Activated naive CD8-positive, alpha-beta T cell treated with anti-CD3 and anti-CD28 coated beads, Interleukin-2, amount 50 U/mL, for 24 hours (primary cell): ENCODE measurements around the gene SLC24A3.

Experiments used
- ATAC-seq: fragments of 150-1000 bp; cut with Tn5 transposase; one replicate; pipeline ENCODE4 v1.10.0; 2021
- DNase-seq: peaks from one replicate; pipeline ENCODE4 v3.0.0; 2021
- H3K27ac Mint-ChIP-seq: one replicate; pipeline ENCODE4 v1.8.0; 2021; ENCODE audit warnings: mild to moderate bottlenecking, mixed read lengths
- H3K27me3 Mint-ChIP-seq: one replicate; pipeline ENCODE4 v1.8.0; 2021; ENCODE audit warnings: mixed read lengths
- H3K36me3 Mint-ChIP-seq: one replicate; pipeline ENCODE4 v1.8.0; 2021; ENCODE audit warnings: low read depth, mixed read lengths
- H3K4me1 Mint-ChIP-seq: one replicate; pipeline ENCODE4 v1.8.0; 2021; ENCODE audit warnings: mixed read lengths
- H3K4me3 Mint-ChIP-seq: one replicate; pipeline ENCODE4 v1.8.0; 2021; ENCODE audit warnings: mild to moderate bottlenecking, moderate library complexity, mixed read lengths
- H3K9me3 Mint-ChIP-seq: one replicate; pipeline ENCODE4 v1.8.0; 2021; ENCODE audit warnings: mixed read lengths

SLC24A3 gene

GRCh38 chr20:19430641-19431315, 218.3 kb downstream of the SLC24A3 start:
- Mint-ChIP-seq H3K9me3 (no peaks in the 10 kb centered on the region), H3K27me3 (no peaks in the 10 kb centered on the region), H3K4me1 (peaks cover 6% of the 10 kb centered on the region), H3K4me3 (no peak overlapping the region), H3K36me3 (no peaks in the 10 kb centered on the region), H3K27ac (no peak overlapping the region)
- DNase-seq, result no peak
- no peak for ATAC-seq

- ATAC-seq (no peak), DNase-seq (no peak)
- no peak overlapping the region for H3K27ac Mint-ChIP-seq
- H3K27me3 Mint-ChIP-seq, result no peaks in the 10 kb centered on the region
- no peaks in the 10 kb centered on the region for H3K9me3 Mint-ChIP-seq
- H3K4me3 Mint-ChIP-seq, result no peak overlapping the region
- H3K36me3 Mint-ChIP-seq, result no peaks in the 10 kb centered on the region
- peaks cover 6% of the 10 kb centered on the region for H3K4me1 Mint-ChIP-seq
Observed at GRCh38 chr20:19431316-19431700, 218.9 kb downstream of the SLC24A3 start.

- no peaks in the 10 kb centered on the region for H3K9me3 Mint-ChIP-seq
- DNase-seq, result no peak
- no peaks in the 10 kb centered on the region for H3K36me3 Mint-ChIP-seq
- ATAC-seq, result no peak
- H3K27me3 Mint-ChIP-seq, result no peaks in the 10 kb centered on the region
- H3K4me3 Mint-ChIP-seq, result no peak overlapping the region
- H3K27ac Mint-ChIP-seq, result no peak overlapping the region
- peaks cover 6% of the 10 kb centered on the region for H3K4me1 Mint-ChIP-seq
Observed at GRCh38 chr20:19431906-19432305, 219.5 kb downstream of the SLC24A3 start.

- Mint-ChIP-seq H3K4me1 (peaks cover 6% of the 10 kb centered on the region), H3K27ac (no peak overlapping the region), H3K36me3 (no peaks in the 10 kb centered on the region), H3K4me3 (no peak overlapping the region), H3K27me3 (no peaks in the 10 kb centered on the region), H3K9me3 (no peaks in the 10 kb centered on the region)
- ATAC-seq (peak; percentile 61), DNase-seq (no peak)
Observed at GRCh38 chr20:19433371-19434350, 221.2 kb downstream of the SLC24A3 start.

GRCh38 chr20:19435316-19435715, 222.9 kb downstream of the SLC24A3 start:
- Mint-ChIP-seq H3K4me1 (peaks cover 6% of the 10 kb centered on the region), H3K36me3 (no peaks in the 10 kb centered on the region), H3K27me3 (no peaks in the 10 kb centered on the region), H3K27ac (no peak overlapping the region), H3K4me3 (no peak overlapping the region), H3K9me3 (no peaks in the 10 kb centered on the region)
- no peak for ATAC-seq
- DNase-seq, result no peak

- Mint-ChIP-seq H3K4me1 (peaks cover 6% of the 10 kb centered on the region), H3K9me3 (no peaks in the 10 kb centered on the region), H3K27me3 (no peaks in the 10 kb centered on the region), H3K4me3 (no peak overlapping the region), H3K27ac (no peak overlapping the region), H3K36me3 (no peaks in the 10 kb centered on the region)
- DNase-seq, result no peak
- ATAC-seq, result no peak
Observed at GRCh38 chr20:19435821-19436220, 223.4 kb downstream of the SLC24A3 start.

GRCh38 chr20:19438488-19438887, 226.0 kb downstream of the SLC24A3 start:
- Mint-ChIP-seq H3K27ac (no peak overlapping the region), H3K4me3 (no peak overlapping the region)
- peak; percentile 21 for ATAC-seq

GRCh38 chr20:19440660-19441527, 228.5 kb downstream of the SLC24A3 start:
- H3K27ac Mint-ChIP-seq, result no peak overlapping the region
- ATAC-seq, result no peak
- H3K4me3 Mint-ChIP-seq, result no peak overlapping the region
- no peak for DNase-seq
- H3K36me3 Mint-ChIP-seq, result no peaks in the 10 kb centered on the region
- peaks cover 3% of the 10 kb centered on the region for H3K4me1 Mint-ChIP-seq
- peaks cover 9% of the 10 kb centered on the region for H3K9me3 Mint-ChIP-seq
- H3K27me3 Mint-ChIP-seq, result no peaks in the 10 kb centered on the region

More at GRCh38 chr20:19438488-19438887, 226.0 kb downstream of the SLC24A3 start:
- no peak for DNase-seq
- Mint-ChIP-seq H3K36me3 (no peaks in the 10 kb centered on the region), H3K4me1 (peaks cover 10% of the 10 kb centered on the region), H3K27me3 (no peaks in the 10 kb centered on the region), H3K9me3 (no peaks in the 10 kb centered on the region)

- Mint-ChIP-seq H3K9me3 (peaks cover 9% of the 10 kb centered on the region), H3K27me3 (no peaks in the 10 kb centered on the region), H3K36me3 (no peaks in the 10 kb centered on the region), H3K4me1 (peaks cover 3% of the 10 kb centered on the region), H3K27ac (no peak overlapping the region), H3K4me3 (no peak overlapping the region)
- DNase-seq, result no peak
- no peak for ATAC-seq
Observed at GRCh38 chr20:19446246-19446645, 233.8 kb downstream of the SLC24A3 start.

- H3K4me1 Mint-ChIP-seq, result peaks cover 9% of the 10 kb centered on the region
- no peak overlapping the region for H3K4me3 Mint-ChIP-seq
- no peak for ATAC-seq
- H3K36me3 Mint-ChIP-seq, result no peaks in the 10 kb centered on the region
- no peak for DNase-seq
- no peak overlapping the region for H3K27ac Mint-ChIP-seq
- peaks cover 9% of the 10 kb centered on the region for H3K9me3 Mint-ChIP-seq
- no peaks in the 10 kb centered on the region for H3K27me3 Mint-ChIP-seq
Observed at GRCh38 chr20:19448632-19449031, 236.2 kb downstream of the SLC24A3 start.

GRCh38 chr20:19449051-19449450, 236.6 kb downstream of the SLC24A3 start:
- peaks cover 9% of the 10 kb centered on the region for H3K4me1 Mint-ChIP-seq

GRCh38 chr20:19451231-19451922, 238.9 kb downstream of the SLC24A3 start:
- no peaks in the 10 kb centered on the region for H3K9me3 Mint-ChIP-seq
- no peaks in the 10 kb centered on the region for H3K27me3 Mint-ChIP-seq
- no peaks in the 10 kb centered on the region for H3K36me3 Mint-ChIP-seq
- peaks cover 9% of the 10 kb centered on the region for H3K4me1 Mint-ChIP-seq
- no peak overlapping the region for H3K4me3 Mint-ChIP-seq
- H3K27ac Mint-ChIP-seq, result no peak overlapping the region
- DNase-seq (no peak), ATAC-seq (no peak)

More at GRCh38 chr20:19449051-19449450, 236.6 kb downstream of the SLC24A3 start:
- Mint-ChIP-seq H3K36me3 (no peaks in the 10 kb centered on the region), H3K4me3 (no peak overlapping the region), H3K27me3 (no peaks in the 10 kb centered on the region), H3K9me3 (peaks cover 9% of the 10 kb centered on the region), H3K27ac (no peak overlapping the region)
- no peak for ATAC-seq
- no peak for DNase-seq

- no peaks in the 10 kb centered on the region for H3K27me3 Mint-ChIP-seq
- H3K4me3 Mint-ChIP-seq, result no peak overlapping the region
- ATAC-seq, result no peak
- no peak for DNase-seq
- peaks cover 9% of the 10 kb centered on the region for H3K4me1 Mint-ChIP-seq
- no peaks in the 10 kb centered on the region for H3K36me3 Mint-ChIP-seq
- no peak overlapping the region for H3K27ac Mint-ChIP-seq
- H3K9me3 Mint-ChIP-seq, result no peaks in the 10 kb centered on the region
Observed at GRCh38 chr20:19451923-19452295, 239.5 kb downstream of the SLC24A3 start.

GRCh38 chr20:19453410-19453809, 241.0 kb downstream of the SLC24A3 start:
- H3K36me3 Mint-ChIP-seq, result no peaks in the 10 kb centered on the region
- DNase-seq, result no peak
- H3K9me3 Mint-ChIP-seq, result no peaks in the 10 kb centered on the region
- H3K4me1 Mint-ChIP-seq, result peaks cover 9% of the 10 kb centered on the region
- ATAC-seq, result no peak
- H3K4me3 Mint-ChIP-seq, result no peak overlapping the region
- no peak overlapping the region for H3K27ac Mint-ChIP-seq
- no peaks in the 10 kb centered on the region for H3K27me3 Mint-ChIP-seq
